ENCODE measurements around the gene NSL1.
"Not testable (repeated sequence)": the region's sequence is repeated elsewhere in the genome, so short reads cannot be mapped to it uniquely, and the experiment has no call there.

Gene NSL1, protein sequence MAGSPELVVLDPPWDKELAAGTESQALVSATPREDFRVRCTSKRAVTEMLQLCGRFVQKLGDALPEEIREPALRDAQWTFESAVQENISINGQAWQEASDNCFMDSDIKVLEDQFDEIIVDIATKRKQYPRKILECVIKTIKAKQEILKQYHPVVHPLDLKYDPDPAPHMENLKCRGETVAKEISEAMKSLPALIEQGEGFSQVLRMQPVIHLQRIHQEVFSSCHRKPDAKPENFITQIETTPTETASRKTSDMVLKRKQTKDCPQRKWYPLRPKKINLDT

DNA sequence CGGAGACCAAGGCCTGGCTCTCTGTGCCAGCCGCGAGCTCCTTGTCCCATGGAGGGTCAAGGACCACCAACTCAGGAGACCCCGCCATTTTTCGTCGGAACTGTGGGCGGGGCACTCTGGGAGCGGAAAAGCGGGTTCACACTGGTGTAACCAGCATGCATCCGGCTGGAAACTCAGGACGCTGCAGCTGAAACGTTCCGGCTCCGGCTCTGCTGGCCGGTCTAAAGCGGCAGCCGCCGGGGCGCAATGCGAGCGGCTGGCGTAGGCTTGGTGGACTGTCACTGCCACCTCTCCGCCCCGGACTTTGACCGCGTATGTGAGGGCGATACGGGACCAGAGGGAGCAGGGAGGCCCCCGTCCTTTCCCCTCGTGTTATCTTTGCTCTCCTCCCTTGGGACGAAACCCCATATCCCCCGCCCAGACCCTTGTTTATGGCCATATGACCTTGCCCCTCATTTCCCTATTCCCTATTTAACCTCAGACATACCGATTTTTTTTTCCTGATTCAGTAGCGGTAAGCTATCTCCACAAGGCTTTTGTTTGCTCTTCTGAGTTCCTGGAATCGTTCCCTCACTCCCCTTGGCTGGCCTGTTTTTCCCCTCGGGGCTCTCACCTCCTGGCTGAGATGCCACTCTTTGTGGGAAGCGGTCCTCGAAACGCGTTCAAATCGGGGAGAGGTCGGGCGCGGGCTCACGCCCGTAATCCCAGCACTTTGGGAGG, at the start of gene NSL1, which contains the start of gene TATDN3:
Gene NSL1 (minus strand): TSS at position 102 of the 720 bp plus-strand sequence. CDS start 14 bp downstream, at position 88.
Gene TATDN3 (plus strand): TSS at position 219 of the 720 bp plus-strand sequence. CDS start 28 bp downstream, at position 247.
- DNase-seq = peak; percentile 59

DNA sequence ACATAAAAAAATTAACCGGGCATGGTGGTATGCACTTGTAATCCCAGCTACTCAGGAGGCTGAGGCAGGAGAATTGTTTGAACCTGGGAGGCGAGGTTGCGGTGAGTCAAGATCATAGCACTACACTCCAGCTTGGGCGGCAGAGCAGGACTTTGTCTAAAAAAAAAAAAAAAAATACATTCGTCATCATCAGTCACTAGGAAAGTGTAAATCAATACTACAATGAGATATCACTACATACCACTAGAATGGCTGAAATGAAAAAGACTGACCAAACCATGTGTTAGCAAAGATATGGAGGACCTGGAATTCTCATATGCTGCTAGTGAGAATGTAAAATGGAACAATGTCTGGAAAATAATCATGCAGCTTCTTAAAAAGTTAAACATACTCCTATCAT, 46.6 kb upstream of the NSL1 start:
- no peak for DNase-seq

DNA sequence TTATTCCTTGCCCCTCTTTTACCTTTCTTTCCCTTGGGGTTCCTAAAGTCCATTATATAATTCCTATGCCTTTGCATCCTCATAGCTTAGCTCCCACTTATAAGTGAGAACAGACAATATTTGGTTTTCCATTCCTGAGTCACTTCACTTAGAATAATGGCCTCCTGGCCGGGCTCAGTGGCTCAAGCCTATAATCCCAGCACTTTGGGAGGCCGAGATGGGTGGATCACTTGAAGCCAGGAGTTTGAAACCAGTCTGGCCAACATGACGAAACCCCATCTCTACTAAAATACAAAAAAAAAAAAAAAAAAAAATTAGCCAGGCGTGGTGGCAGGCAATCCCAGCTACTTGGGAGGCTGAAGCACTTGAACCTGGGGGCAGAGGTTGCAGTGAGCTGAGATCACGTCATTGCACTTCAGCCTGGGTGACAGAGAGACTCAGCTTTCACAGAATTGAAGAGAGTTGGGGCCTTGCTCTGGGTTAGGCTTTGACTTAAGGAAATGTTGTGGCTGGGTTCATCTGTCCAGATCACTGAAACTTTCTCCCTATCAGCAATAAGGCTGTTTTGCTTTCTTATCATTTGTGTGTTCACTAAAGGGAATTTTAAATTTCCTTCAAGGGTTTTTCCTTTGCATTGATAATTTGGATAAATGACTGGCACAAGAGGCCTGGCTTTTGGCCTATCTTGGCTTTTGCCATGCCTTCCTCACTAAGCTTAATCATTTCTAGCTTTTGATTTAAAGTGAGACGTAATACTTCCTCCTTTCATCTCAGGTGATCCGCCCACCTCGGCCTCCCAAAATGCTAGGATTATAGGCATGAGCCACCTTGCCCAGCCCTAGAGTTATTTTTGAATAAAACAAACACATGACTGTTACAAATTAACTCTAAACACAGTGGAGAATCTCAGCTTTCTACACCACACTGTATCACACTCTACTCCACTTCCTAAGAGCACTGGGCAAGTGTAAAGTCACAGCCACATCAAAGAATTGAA, 41.9 kb upstream of the NSL1 start:
- DNase-seq = not testable (repeated sequence)

DNA sequence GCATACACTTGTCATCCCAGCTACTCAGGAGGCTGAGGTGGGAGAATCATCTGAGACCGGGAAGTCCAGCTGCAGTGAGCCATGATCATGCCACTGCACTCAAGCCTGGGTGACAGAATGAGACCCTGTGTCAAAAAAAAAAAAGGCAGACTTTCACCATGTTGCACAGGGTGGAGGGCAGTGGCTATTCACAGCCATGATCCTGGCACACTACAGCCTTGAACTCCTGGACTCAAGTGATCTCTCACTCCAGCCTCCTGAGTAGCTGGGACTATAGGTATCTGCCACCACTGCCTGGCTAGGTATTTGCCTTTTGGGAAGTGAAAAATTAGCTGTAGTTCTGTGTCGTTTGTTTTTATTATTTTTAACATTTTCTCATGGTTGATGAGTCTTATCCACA, 36.8 kb upstream of the NSL1 start:
- no peak for DNase-seq

DNA sequence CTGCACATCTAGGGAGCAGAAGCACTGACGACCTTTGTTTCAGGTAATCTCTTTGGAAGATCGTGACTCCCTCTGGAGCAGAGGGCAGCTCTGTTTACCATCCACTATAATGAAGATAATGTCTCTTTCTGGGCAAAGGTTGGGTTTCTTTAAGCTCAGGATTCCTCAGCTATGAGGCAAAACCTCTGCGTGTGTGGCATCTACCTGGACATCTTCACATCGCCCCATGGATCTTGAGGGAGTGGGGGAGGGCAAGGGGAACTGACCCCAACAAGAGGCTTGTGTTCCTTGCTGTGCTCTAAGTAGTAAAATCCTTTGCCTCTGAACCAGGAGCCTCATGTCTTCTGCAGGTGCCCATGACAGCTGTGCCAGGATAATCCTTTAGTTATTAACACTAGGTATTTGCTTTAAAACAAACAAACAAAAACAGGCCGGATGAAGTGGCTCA, 36.3 kb upstream of the NSL1 start:
- no peak for DNase-seq

DNA sequence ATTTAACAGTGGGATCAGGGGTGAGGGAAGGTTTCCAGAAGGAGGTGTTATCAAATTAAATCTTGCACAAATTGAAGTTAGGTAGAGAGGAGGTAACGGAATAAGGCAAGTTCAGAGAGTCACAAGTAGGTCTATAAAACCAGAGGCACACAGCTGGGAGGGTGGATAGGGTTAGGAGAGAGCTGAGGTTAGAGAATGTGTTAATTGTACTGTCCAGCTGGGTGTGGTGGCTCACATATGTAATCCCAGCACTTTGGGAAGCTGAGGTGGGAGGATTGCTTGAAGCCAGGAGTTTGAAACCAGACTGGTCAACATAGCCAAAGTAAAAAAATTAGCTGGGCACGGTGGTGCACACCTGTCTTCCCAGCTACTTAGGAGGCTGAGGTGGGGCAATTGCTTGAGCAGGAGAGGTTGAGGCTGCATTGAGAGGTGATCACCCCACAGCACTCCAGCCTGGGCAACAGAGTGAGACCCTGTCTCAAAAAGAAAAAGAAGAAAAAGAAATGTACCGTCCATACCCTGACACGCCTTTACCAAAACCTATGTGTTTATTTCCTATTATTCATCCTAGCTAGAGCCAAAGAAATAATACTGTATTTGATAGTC, 35.7 kb upstream of the NSL1 start:
- DNase-seq = no peak

DNA sequence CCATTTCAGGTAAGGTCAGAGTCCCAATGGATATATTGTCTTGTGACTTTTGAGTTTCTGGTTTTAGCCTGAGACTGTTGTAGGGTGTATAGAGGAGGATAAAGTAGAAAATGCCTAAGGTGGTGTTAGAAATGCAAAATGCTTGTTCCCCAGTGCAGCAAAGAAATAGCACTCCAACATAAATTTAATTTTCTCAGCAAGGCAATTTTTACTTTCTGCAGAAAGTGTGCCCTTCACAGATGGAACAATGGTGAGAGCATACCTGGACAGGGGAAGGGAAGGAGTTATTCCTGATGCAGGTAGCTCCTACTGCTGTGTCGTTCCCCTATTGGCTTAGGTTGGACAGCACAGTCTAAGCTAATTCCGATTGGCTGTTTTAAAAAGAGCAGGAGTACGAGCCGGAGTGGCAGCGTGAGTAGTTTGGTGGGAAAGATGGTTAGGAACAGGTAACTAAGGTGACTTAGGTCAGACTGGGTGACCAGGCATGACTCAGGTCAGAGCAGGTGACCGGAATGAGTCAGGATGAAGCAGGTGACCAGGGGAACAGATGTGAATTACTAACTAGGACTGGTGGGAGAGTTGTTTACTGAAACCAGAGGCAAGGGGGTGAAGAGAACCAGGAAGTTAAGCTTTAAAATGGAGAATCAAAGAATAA, 34.3 kb upstream of the NSL1 start:
- DNase-seq = no peak

DNA sequence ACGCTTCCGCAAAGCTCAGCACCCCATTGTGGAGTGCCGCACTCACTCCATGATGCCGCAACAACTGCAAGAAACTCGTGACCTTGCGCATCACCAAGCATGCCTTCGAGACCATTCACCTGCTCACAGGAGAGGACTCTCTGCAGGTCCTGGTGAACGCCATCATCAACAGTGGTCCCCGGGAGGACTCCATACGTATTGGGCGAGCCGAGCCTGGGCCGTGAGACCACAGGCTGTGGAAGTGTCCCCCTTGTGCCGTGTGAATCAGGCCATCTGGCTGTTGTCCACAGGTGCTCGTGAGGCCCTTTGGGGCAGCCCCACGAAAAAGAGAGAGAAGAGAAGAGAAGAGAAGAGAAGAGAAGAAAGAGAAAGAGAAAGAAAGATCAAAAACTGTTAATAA, 32.6 kb upstream of the NSL1 start:
- no peak for DNase-seq

DNA sequence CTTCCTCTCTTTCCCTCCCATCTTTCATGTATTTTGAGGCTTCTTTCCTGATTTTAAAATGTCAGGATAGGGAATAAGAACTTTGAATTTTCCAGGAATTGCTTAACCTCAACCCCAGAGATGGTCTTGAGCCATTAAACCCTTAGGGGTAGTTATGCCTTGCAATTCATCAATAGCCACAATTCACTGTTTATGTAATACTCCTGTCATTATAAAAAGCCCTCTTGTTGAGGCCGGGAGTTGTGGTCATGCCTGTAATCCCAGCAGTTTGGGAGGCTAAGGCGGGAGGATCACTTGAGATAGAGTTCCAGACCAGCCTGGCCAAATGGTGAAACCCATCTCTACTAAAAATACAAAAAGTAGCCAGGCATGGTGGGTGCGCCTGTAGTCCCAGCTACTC, 31.4 kb upstream of the NSL1 start:
- DNase-seq = no peak

DNA sequence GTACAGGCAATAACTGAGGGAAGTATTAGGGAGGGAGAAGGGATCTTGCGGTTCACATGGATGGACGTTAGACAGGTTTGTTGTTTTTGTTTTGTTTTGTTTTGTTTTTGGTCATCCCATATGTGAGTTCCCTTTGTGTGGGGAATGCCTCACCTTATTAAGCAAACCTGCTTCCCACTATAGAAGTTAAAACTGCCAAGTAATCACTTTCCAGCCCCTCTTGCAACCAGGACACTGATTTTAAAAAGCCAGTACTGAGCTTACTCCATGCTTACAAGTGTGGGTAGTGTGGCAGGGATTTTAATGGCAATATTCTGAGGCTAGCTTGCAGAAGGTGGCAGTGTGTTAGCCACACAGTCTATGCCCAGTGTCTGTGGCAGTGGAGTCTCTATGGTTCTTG, 29.4 kb upstream of the NSL1 start:
- DNase-seq = no peak

DNA sequence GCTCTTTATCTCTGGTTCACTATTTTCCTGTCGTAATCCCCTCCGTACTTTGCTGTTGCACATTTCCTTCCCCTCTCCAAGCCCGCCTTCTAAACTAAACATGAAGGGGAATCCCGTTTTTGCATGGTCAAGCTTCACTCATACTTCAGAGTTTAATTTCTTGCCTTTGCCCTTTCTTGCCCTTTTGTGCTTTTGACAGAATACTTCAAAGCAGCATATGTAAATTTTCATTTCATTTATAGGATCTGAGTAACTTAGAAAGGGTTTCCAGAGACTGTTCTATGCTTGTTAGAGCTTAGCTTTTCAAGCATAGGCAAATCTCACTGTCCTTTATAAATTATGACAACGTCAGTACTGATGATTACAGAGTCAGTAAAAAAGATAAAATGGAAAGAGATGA, 28.1 kb upstream of the NSL1 start:
- DNase-seq = peak; percentile 75

DNA sequence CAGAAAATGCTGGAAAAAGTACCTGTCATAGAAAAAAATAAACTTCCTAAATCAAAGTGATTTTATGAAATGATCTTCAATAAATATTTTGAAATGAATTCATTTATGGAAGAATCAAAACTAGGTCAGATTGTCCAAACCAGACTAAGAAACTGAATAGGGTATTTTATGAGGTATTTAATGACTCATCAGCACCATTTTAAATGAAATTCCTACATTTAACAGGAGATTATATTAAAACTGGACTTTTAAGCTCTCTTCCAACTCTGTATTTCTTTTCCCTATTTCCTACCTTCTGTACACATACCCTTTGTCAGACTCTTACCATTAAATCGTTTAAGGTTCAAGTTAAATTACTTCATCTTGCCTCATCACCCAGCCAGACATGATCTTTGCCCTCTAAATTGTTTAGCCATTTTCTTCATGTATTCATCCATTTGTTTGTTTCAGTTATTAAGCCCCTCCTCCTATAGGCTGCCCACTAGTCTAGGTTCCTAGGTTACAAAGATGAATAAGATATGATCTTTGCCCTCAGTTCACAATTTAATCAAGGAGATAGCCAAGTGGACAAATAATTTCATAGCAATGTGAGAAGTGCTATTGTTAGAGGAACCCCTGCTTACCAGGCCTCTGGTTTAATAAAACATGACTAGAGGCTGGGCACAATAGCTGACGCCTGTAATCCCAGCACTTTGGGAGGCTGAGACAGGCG, 25.1 kb upstream of the NSL1 start:
- DNase-seq = no peak

DNA sequence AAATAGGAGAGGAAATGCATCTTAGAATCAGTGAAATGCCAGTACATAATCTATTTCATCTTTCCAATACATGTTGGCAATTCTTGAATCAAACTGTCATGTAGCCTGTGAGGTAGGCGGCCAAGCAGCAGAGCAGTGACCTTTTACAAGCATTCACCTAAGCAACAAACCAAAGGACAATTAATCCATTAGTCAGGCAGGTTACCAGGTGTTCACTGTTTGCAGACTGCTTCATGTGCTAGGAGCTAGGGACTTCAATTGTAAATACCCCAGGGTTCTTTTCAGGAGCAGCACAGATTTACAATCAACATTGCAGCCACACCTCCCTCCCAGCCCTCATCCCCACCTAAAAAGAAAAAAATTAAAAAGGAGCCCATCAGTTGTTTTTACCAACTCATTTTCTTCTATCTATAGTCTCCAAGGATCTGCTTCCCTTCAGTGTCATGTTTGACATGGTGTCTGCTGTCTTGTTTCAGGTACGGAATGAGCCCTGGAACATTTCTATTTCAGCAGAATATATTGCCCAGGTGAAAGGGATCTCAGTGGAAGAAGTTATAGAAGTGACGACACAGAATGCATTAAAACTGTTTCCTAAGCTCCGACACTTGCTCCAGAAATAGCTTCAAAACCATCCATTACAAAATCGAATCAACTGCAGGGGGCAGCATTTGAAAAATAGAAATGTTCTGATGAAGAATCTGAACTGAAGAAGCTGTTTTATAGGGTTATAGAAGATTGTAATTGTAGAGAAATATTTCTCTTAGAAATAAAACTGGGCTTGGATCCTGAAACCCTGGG, 23.2 kb upstream of the NSL1 start:
- no peak for DNase-seq

DNA sequence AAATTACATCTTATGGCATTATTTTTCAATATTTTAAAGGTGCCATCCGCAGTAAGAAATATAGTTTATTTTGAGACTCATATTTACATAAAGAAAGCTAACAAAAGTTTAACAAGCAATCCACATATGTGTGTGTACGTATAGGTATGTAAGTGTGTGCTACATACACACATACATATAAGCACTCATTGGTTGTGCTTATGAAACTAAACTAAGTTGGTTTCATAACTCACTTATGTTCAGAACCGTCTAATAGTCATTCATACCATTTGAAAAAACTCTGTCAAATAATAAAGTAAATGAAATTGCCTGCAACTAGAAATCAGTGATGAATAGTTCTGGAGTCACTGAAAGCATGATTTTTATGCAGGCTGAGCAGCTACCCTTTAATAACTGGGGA, 14.2 kb upstream of the NSL1 start:
- DNase-seq = no peak

DNA sequence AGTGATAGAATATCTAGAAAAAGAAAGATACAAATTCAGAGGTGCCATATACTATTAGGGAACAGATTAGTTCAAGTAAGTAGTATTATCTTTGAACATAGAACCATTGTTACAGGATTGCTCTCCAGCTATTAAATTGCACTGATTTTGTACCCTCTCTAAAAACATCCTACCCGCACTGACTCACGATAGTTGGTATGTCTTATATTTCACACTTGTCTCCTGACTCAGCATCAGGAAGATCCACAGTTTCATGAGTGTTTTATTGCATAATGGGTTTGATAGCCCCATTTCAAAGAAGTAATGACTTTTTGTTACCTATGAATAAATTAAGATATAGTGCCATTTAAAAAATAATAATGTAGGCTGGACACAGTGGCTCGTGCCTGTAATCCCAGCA, 6.1 kb upstream of the NSL1 start:
- no peak for DNase-seq

DNA sequence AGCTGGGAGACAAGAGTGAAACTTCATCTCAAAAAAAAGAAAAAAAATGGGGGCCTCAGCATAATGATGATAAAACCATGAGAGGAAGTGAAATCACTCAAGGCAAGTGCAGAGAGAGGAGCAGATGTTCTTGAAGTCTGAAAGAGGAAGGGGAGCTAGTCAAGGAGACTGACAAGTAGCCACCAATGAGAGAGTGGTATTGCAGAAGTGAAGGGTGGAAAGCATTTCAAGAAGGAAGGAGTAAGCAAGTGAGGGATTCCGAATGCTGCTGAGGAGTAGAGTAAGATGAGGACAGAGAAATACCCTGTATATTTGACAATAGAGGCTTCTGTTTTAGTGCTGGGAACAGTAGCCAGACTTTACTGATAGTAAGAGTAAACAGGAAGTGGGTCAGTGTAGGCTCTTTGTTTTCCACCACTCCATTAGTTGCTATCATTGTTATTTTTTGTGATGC, 3.0 kb upstream of the NSL1 start:
- DNase-seq = peak; percentile 87

DNA sequence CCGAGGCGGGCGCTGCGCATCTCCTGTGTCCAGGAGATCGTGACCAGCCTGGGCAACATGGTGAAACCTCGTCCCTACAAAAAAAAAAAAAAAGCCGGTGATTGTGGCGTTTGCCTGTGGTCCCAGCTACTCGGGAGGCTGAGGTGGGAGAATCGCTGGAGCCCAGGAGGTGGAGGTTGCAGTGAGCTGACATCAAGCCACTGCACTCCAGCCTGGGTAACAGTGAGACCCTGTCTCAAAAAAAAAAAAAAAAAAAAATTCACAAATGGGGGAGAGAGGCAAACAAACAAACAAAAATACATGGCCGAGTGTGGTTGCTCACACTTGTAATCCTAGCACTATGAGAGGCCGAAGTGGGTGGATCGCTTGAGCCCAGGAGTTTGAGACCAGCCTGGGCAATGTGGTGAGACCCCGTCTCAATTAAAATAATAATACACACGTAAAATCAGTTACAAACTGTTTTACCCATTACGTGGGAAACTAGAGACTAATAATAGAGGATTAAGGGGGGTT, 875 bp upstream of the NSL1 start:
- DNase-seq = no peak

DNA sequence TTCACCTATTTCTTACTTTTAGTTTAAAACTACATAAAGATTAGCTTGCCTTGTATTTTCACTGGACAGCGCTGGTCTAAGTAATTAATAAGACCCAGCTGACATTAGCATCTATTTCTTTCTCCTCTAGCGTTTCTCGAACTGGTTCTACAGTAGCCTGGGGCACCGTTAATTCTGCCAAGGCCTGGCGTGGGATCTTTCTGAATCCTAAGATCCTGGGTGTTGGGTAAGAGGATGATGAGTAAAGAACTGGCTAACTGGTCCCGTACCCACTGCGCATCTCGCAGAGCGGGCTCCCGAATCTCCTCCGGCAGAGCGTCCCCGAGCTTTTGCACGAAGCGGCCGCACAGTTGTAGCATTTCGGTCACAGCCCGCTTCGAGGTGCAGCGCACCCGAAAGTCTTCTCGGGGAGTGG, 309 bp downstream of the NSL1 start:
- DNase-seq = peak; percentile 55

DNA sequence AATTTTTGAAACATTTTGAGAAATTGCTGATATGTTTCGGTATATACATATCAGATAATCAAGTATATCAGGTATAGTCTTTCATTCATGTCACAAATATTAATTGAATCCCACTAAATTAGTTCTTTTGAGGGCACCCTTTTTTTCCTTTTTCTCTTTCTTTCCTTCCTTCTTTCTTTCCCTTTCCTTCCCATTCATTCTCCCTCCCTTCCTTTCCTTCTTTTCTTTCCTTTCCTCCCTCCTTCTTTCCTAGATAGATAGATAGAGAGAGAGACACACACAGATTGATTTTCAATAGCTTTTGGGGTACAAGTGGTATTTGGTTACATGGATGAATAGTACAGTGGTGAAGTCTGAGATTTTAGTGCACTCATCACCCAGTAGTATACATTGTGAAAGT, 5.7 kb downstream of the NSL1 start:
- DNase-seq = no peak

DNA sequence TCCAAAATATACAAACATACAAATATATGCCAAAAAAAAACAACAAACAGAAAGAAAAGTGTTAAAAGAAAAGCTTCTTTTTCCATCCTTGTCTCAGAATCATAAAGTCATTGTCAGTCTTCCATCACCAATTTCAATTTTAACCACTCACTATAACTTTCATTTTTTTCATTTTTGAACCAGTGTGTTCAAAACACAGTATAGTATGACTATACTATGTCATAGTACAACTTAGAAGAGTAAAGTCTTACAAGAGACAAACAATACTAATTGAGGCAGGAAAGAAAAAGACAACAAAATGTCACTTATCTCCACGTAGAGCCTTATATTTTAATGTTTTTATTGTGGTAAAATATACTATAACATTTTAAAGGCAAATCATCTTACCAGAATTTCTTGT, 7.6 kb downstream of the NSL1 start:
- no peak for DNase-seq

Measured in GF-D8 (cell line).